Transverse colon (tissue), 4 donors: ENCODE results near the gene ACVR1. TPM values are rescaled to one million over a fixed set of nuclear protein-coding genes. Genes with fewer than 3 reads are reported as not detected.
"Not testable (repeated sequence)": the region's sequence is repeated elsewhere in the genome, so short reads cannot be mapped to it uniquely, and the experiment has no call there.

Experiments
- DNase-seq: peaks from one replicate; pipeline ENCODE4 v3.0.0-alpha.2; 2019
- H3K27ac ChIP-seq, 4 donors: fragments of 200-600 bp; sonication (generic); 2 replicates each; pipeline ENCODE4 v1.5.1; 2016 to 2018; ENCODE audit warnings: inconsistent platforms in 4 of 4
- H3K27me3 ChIP-seq: fragments of 200-600 bp; sonication (generic); 2 replicates; pipeline ENCODE4 v1.5.1; 2017; ENCODE audit warnings: inconsistent platforms
- H3K36me3 ChIP-seq, 4 donors: fragments of 200-600 bp; sonication (generic); 2 replicates each; pipeline ENCODE4 v1.5.1; 2017 to 2019; ENCODE audit warnings: inconsistent platforms in 4 of 4
- H3K4me1 ChIP-seq, 4 donors: fragments of 200-600 bp; sonication (generic); 2 replicates each; pipeline ENCODE4 v1.5.1; 2017 to 2020; ENCODE audit warnings: inconsistent platforms in 4 of 4
- H3K4me3 ChIP-seq, 4 donors: fragments of 200-600 bp; sonication (generic); 1 replicate in 1 of 4; 2 replicates in 3 of 4; pipeline versions ENCODE4 v1.5.1 to v1.6.1; 2017 to 2019; ENCODE audit warnings: inconsistent platforms in 4 of 4
- H3K9me3 ChIP-seq, 2 donors: fragments of 200-600 bp; sonication (generic); 2 replicates each; pipeline ENCODE4 v1.5.1; 2017 to 2019; ENCODE audit warnings: inconsistent platforms in 2 of 2
- CTCF ChIP-seq, 5 experiments: fragments of 200-600 bp in 3 of 5; fragments of 450-650 bp in 2 of 5; sonication (generic) in 3 of 5; IDR thresholded peaks; 1 replicate in 2 of 5; 2 replicates in 3 of 5; pipeline ENCODE4 v1.5.1; 2016 to 2017; ENCODE audit warnings: antibody characterized with exemption in 5 of 5, inconsistent platforms in 3 of 5, mild to moderate bottlenecking in 2 of 5, moderate library complexity in 1 of 5
- EP300 ChIP-seq: sonication (generic); formaldehyde crosslinking; IDR thresholded peaks from one replicate; pipeline ENCODE4 v1.6.1; 2017; ENCODE audit warnings: antibody characterized with exemption, low read depth
- POLR2A ChIP-seq: fragments of 450-650 bp; IDR thresholded peaks from one replicate; pipeline ENCODE4 v1.6.1; 2016; ENCODE audit warnings: antibody characterized with exemption, mild to moderate bottlenecking, moderate library complexity
- POLR2AphosphoS5 ChIP-seq, 3 donors: sonication (generic); formaldehyde crosslinking; IDR thresholded peaks; one replicate each; pipeline ENCODE4 v1.6.1; 2016; ENCODE audit warnings: antibody characterized with exemption in 3 of 3
- WGBS, 2 donors: methylation state at CpG; one replicate each; pipeline ENCODE4 v1.1.5; 2018; ENCODE audit warnings: low coverage in 1 of 2; 5-methylcytosine and 5-hydroxymethylcytosine counted together
- in situ Hi-C, 4 donors: fragments of 200-750 bp; cut with MboI; loops; one replicate each; pipeline versions ENCODE4 v1.15.0 to v1.15.1; 2017; ENCODE audit warnings: low sequenced_read_pairs in 3 of 4, low pct_ligation_motif_present in 1 of 4, low pct_unique_long_range_greater_than_20kb in 1 of 4
- intact Hi-C: fragments of 100-400 bp; cut with DNase I; formaldehyde crosslinking; loops from one replicate; pipeline ENCODE4 v1.15.1; 2023; ENCODE audit warnings: low total_unique reads
- total RNA-seq, 4 donors: library from RNA; depleted of rRNA; stranded (reverse); fragments of >200 nt; gene quantifications; one replicate each; pipeline ENCODE4 v1.1.0, GENCODE V29; 2016

Gene ACVR1
- total RNA-seq, 4 donors from 2014 or later: 4.5 to 16.5 (median 11.8) TPM

- DNase-seq: no peak
- Histone ChIP-seq H3K27me3 (no peaks in the 10 kb centered on the region), H3K9me3 (peaks cover 14 to 18% of the 10 kb centered on the region in 2 donors), H3K36me3 (peaks cover 0 to 33% (median 3%) of the 10 kb centered on the region in 4 donors), H3K4me1 (no peaks in the 10 kb centered on the region), H3K4me3 (no peak overlapping the region), H3K27ac (no peak overlapping the region)
- WGBS, 2 donors: 98 to 100% methylated on average over 1 of the region's 1 CpG
- TF ChIP-seq POLR2AphosphoS5 (IDR thresholded peaks at IDR 0.05) (no peak), POLR2A (no peak), EP300 (no peak), CTCF (IDR thresholded peaks at IDR 0.05) (no peak)
- in situ Hi-C loops (loop anchor here (25.0 kb wide), 3 partner anchors 245 to 445 kb away; no protein-coding TSS in a partner anchor), intact Hi-C loops (no loop called here)
Observed at GRCh38 chr2:157757500-157757899, 118.6 kb downstream of the ACVR1 start.

GRCh38 chr2:157756447-157756846, 119.7 kb downstream of the ACVR1 start:
- in situ Hi-C loops: loop anchor here (25.0 kb wide), 3 partner anchors 244 to 444 kb away; no protein-coding TSS in a partner anchor
- H3K27me3 ChIP-seq, DNase-seq, H3K27ac ChIP-seq, H3K4me1 ChIP-seq, H3K4me3 ChIP-seq, intact Hi-C loops: not testable (repeated sequence)
- peaks cover 14 to 18% of the 10 kb centered on the region in 2 donors for H3K9me3 ChIP-seq
- H3K36me3 ChIP-seq: peaks cover 0 to 33% (median 3%) of the 10 kb centered on the region in 4 donors
- 94 to 100% methylated on average over 5 of the region's 5 CpGs for WGBS, 2 donors

GRCh38 chr2:157751462-157752058, 124.6 kb downstream of the ACVR1 start:
- 60 to 87% methylated on average over 1 to 6 of the region's 6 CpGs for WGBS, 2 donors
- Histone ChIP-seq H3K4me1 (no peaks in the 10 kb centered on the region), H3K36me3 (peaks cover 0 to 17% (median under 1%) of the 10 kb centered on the region in 4 donors), H3K27ac (no peak overlapping the region), H3K27me3 (no peaks in the 10 kb centered on the region), H3K9me3 (peaks cover 5 to 10% of the 10 kb centered on the region in 2 donors), H3K4me3 (no peak overlapping the region)
- TF ChIP-seq CTCF (IDR thresholded peaks at IDR 0.05): no peak
- no peak for TF ChIP-seq POLR2A
- TF ChIP-seq POLR2AphosphoS5 (IDR thresholded peaks at IDR 0.05): no peak
- no peak for TF ChIP-seq EP300
- in situ Hi-C loops (loop anchor here (25.0 kb wide), 3 partner anchors 239 to 439 kb away; no protein-coding TSS in a partner anchor), intact Hi-C loops (no loop called here)
- DNase-seq: no peak

GRCh38 chr2:157749684-157750083, 126.4 kb downstream of the ACVR1 start:
- intact Hi-C loops (no loop called here), in situ Hi-C loops (loop anchor here (25.0 kb wide), 3 partner anchors 237 to 437 kb away; no protein-coding TSS in a partner anchor)
- Histone ChIP-seq H3K9me3 (no peaks in the 10 kb centered on the region), H3K27ac (no peak overlapping the region), H3K4me3 (no peak overlapping the region), H3K4me1 (no peaks in the 10 kb centered on the region), H3K36me3 (no peaks in the 10 kb centered on the region), H3K27me3 (no peaks in the 10 kb centered on the region)
- TF ChIP-seq POLR2A (no peak), CTCF (IDR thresholded peaks at IDR 0.05) (no peak), POLR2AphosphoS5 (IDR thresholded peaks at IDR 0.05) (no peak), EP300 (no peak)
- no peak for DNase-seq
- WGBS, 2 donors: 97% methylated on average over 6 of the region's 6 CpGs; no CpG with 5 or more reads in 1 of the 2 donors
